ENCODE results near the gene ARID1B.

Gene ARID1B

GRCh38 chr6:156928126-156928525 lies 150.9 kb downstream of the ARID1B start:
- TF ChIP-seq CTCF (conservative IDR thresholded peaks at IDR 0.05; ENCODE audit: low read depth, low read length): no peak
- no peak overlapping the region for H3K4me3 ChIP-seq (ENCODE audit: low read depth, low read length)
- no peak for DNase-seq (ENCODE audit: low read depth)

GRCh38 chr6:156928972-156929371 lies 151.8 kb downstream of the ARID1B start:
- TF ChIP-seq CTCF (conservative IDR thresholded peaks at IDR 0.05; ENCODE audit: low read depth, low read length): no peak
- H3K4me3 ChIP-seq (ENCODE audit: low read depth, low read length): no peak overlapping the region
- DNase-seq (ENCODE audit: low read depth): no peak

GRCh38 chr6:156931283-156931682 lies 154.1 kb downstream of the ARID1B start:
- DNase-seq (ENCODE audit: low read depth): no peak
- no peak overlapping the region for H3K4me3 ChIP-seq (ENCODE audit: low read depth, low read length)
- TF ChIP-seq CTCF (conservative IDR thresholded peaks at IDR 0.05; ENCODE audit: low read depth, low read length): no peak

- no peak for TF ChIP-seq CTCF (conservative IDR thresholded peaks at IDR 0.05; ENCODE audit: low read depth, low read length)
- H3K4me3 ChIP-seq (ENCODE audit: low read depth, low read length): no peak overlapping the region
- DNase-seq (ENCODE audit: low read depth): no peak
These were observed 156.3 kb downstream of the ARID1B start for GRCh38 chr6:156933201-156934068.

GRCh38 chr6:156934069-156934460 lies 156.9 kb downstream of the ARID1B start:
- no peak for TF ChIP-seq CTCF (conservative IDR thresholded peaks at IDR 0.05; ENCODE audit: low read depth, low read length)
- H3K4me3 ChIP-seq (ENCODE audit: low read depth, low read length): no peak overlapping the region
- DNase-seq (ENCODE audit: low read depth): no peak

GRCh38 chr6:156935000-156935399 lies 157.8 kb downstream of the ARID1B start:
- H3K4me3 ChIP-seq (ENCODE audit: low read depth, low read length): no peak overlapping the region
- no peak for DNase-seq (ENCODE audit: low read depth)
- TF ChIP-seq CTCF (conservative IDR thresholded peaks at IDR 0.05; ENCODE audit: low read depth, low read length): no peak

GRCh38 chr6:156938143-156938542 lies 161.0 kb downstream of the ARID1B start:
- TF ChIP-seq CTCF (conservative IDR thresholded peaks at IDR 0.05; ENCODE audit: low read depth, low read length): no peak
- no peak overlapping the region for H3K4me3 ChIP-seq (ENCODE audit: low read depth, low read length)
- DNase-seq (ENCODE audit: low read depth): no peak

Measured in choroid plexus epithelial cell (primary cell).